GM19455 (cell line): ENCODE results near the gene NDUFB6.
"Not testable (repeated sequence)": the region's sequence is repeated elsewhere in the genome, so short reads cannot be mapped to it uniquely, and the experiment has no call there.

Source experiments
- ATAC-seq: cut with Tn5 transposase; IDR thresholded peaks from one replicate; pipeline ENCODE4 v1.9.1; 2021; ENCODE audit not compliant: unreplicated experiment

NDUFB6 gene

GRCh38 chr9:32571969-32572899 is 725 bp downstream of the NDUFB6 start:
- ATAC-seq: peak; percentile 90

GRCh38 chr9:32570262-32570661 is 2.7 kb downstream of the NDUFB6 start:
- no peak for ATAC-seq

- ATAC-seq: no peak
Measured at GRCh38 chr9:32566770-32567169, 6.2 kb downstream of the NDUFB6 start.

GRCh38 chr9:32565967-32566366 is 7.0 kb downstream of the NDUFB6 start:
- ATAC-seq: no peak

- no peak for ATAC-seq
Measured at GRCh38 chr9:32558408-32558934, 14.5 kb downstream of the NDUFB6 start.

- ATAC-seq: no peak
Measured at GRCh38 chr9:32554591-32554990, 18.4 kb downstream of the NDUFB6 start.

GRCh38 chr9:32554107-32554506 is 18.9 kb downstream of the NDUFB6 start:
- no peak for ATAC-seq

- peak; percentile 72 for ATAC-seq
Measured at GRCh38 chr9:32552172-32552872, 20.6 kb downstream of the NDUFB6 start, which contains the start of the genes SMIM27 and TOPORS. Gene SMIM27 (plus strand): TSS chr9:32552327. CDS start chr9:32552435, 108 bp downstream. Gene TOPORS (minus strand): TSS chr9:32552586. CDS start chr9:32552436, 150 bp downstream.

GRCh38 chr9:32551276-32552051 is 21.5 kb downstream of the NDUFB6 start:
- ATAC-seq: peak; percentile 9

GRCh38 chr9:32550562-32551275 is 22.2 kb downstream of the NDUFB6 start:
- peak; percentile 61 for ATAC-seq

- no peak for ATAC-seq
Measured at GRCh38 chr9:32550150-32550561, 22.8 kb downstream of the NDUFB6 start.

GRCh38 chr9:32548213-32548612 is 24.7 kb downstream of the NDUFB6 start:
- ATAC-seq: not testable (repeated sequence)

GRCh38 chr9:32545884-32546283 is 27.1 kb downstream of the NDUFB6 start:
- no peak for ATAC-seq

- ATAC-seq: no peak
Measured at GRCh38 chr9:32543047-32543446, 29.9 kb downstream of the NDUFB6 start.

- ATAC-seq: no peak
Measured at GRCh38 chr9:32533816-32534215, 39.1 kb downstream of the NDUFB6 start.

- no peak for ATAC-seq
Measured at GRCh38 chr9:32533336-32533735, 39.6 kb downstream of the NDUFB6 start.

- no peak for ATAC-seq
Measured at GRCh38 chr9:32526707-32527048, 46.3 kb downstream of the NDUFB6 start.

- peak; percentile 68 for ATAC-seq
Measured at GRCh38 chr9:32526041-32526706, 46.8 kb downstream of the NDUFB6 start, which contains the start of gene RIGI. Gene RIGI (minus strand): TSS chr9:32526196. CDS start chr9:32526166, 30 bp downstream.

GRCh38 chr9:32525709-32526030 is 47.3 kb downstream of the NDUFB6 start:
- peak; percentile 27 for ATAC-seq
